GM12801 (cell line): ENCODE data around the gene PCCB.

Experiments
- CTCF ChIP-seq: IDR thresholded peaks from one replicate; pipeline ENCODE4 v1.5.1; 2011; ENCODE audit warnings: control low read depth; ENCODE audit not compliant: insufficient read length; ENCODE audit errors: extremely low read depth

PCCB gene

GRCh38 chr3:136377508-136377907, 127.4 kb downstream of the PCCB start:
- no peak for TF ChIP-seq CTCF

GRCh38 chr3:136378011-136378410, 127.9 kb downstream of the PCCB start:
- no peak for TF ChIP-seq CTCF
